RWPE2 (cell line): ENCODE data around the gene PAK1.

Experiments used
- ATAC-seq: fragments of 200-7000 bp; cut with Tn5 transposase; 3 replicates; pipeline ENCODE4 v1.9.1; 2021; ENCODE audit warnings: low read depth
- DNase-seq: peaks from one replicate; pipeline ENCODE4 v3.0.0-alpha.2; 2020; ENCODE audit warnings: low spot score
- H3K27ac ChIP-seq: fragments of 450-650 bp; 2 replicates; pipeline ENCODE4 v1.5.1; 2017; ENCODE audit warnings: mild to moderate bottlenecking; ENCODE audit not compliant: poor library complexity, severe bottlenecking
- H3K27me3 ChIP-seq: fragments of 250-450 bp; sonication (Bioruptor Pico); 2 replicates; pipeline ENCODE4 v1.5.1; 2021; ENCODE audit warnings: mild to moderate bottlenecking, moderate library complexity; ENCODE audit not compliant: insufficient read depth, poor library complexity, severe bottlenecking
- H3K36me3 ChIP-seq: fragments of 250-450 bp; sonication (Bioruptor Pico); 2 replicates; pipeline ENCODE4 v1.5.1; 2020; ENCODE audit warnings: low read depth, mild to moderate bottlenecking, moderate library complexity
- H3K4me1 ChIP-seq: fragments of 250-450 bp; sonication (Bioruptor Pico); 2 replicates; pipeline ENCODE4 v1.5.1; 2021; ENCODE audit warnings: mild to moderate bottlenecking, moderate library complexity; ENCODE audit not compliant: insufficient read depth, poor library complexity, severe bottlenecking
- H3K4me3 ChIP-seq: fragments of 250-450 bp; sonication (Bioruptor Pico); 2 replicates; pipeline ENCODE4 v1.5.1; 2021; ENCODE audit warnings: mild to moderate bottlenecking, moderate library complexity; ENCODE audit not compliant: severe bottlenecking
- H3K9me3 ChIP-seq: fragments of 250-450 bp; sonication (Bioruptor Pico); 2 replicates; pipeline ENCODE4 v1.5.1; 2021; ENCODE audit warnings: mild to moderate bottlenecking, moderate library complexity; ENCODE audit not compliant: severe bottlenecking
- TF ChIP-seq, protein P1 (sequence below): fragments of 450-650 bp; IDR thresholded peaks from one replicate; pipeline ENCODE4 v1.5.1; 2017; ENCODE audit warnings: mild to moderate bottlenecking, moderate library complexity; ENCODE audit not compliant: poor library complexity, severe bottlenecking

The PAK1 gene

DNA sequence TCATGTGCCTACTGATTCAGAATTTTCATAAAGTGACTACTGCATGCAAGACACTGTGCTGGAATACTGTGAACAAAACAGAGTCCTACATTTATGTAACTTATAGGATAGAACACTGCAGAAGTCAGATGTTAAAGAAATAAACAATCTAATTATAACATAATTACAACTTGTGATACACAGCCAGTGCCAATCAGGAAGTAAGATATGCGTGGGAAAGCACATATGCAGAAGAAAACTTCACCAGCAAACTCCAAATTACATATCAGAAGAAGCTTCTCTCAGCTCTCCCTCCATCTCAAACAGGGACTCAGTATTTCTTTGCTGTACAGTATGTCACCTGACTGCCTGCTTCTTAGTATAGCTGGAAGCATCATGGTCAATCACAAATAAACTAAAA, 37.4 kb downstream of the PAK1 start:
- Histone ChIP-seq H3K27me3 (no peaks in the 10 kb centered on the region), H3K36me3 (no peaks in the 10 kb centered on the region), H3K4me1 (no peaks in the 10 kb centered on the region), H3K9me3 (no peaks in the 10 kb centered on the region), H3K4me3 (no peak overlapping the region), H3K27ac (no peak overlapping the region)
- TF ChIP-seq, protein P1, sequence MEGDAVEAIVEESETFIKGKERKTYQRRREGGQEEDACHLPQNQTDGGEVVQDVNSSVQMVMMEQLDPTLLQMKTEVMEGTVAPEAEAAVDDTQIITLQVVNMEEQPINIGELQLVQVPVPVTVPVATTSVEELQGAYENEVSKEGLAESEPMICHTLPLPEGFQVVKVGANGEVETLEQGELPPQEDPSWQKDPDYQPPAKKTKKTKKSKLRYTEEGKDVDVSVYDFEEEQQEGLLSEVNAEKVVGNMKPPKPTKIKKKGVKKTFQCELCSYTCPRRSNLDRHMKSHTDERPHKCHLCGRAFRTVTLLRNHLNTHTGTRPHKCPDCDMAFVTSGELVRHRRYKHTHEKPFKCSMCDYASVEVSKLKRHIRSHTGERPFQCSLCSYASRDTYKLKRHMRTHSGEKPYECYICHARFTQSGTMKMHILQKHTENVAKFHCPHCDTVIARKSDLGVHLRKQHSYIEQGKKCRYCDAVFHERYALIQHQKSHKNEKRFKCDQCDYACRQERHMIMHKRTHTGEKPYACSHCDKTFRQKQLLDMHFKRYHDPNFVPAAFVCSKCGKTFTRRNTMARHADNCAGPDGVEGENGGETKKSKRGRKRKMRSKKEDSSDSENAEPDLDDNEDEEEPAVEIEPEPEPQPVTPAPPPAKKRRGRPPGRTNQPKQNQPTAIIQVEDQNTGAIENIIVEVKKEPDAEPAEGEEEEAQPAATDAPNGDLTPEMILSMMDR, result no peak
- ATAC-seq (no peak), DNase-seq (no peak)

DNA sequence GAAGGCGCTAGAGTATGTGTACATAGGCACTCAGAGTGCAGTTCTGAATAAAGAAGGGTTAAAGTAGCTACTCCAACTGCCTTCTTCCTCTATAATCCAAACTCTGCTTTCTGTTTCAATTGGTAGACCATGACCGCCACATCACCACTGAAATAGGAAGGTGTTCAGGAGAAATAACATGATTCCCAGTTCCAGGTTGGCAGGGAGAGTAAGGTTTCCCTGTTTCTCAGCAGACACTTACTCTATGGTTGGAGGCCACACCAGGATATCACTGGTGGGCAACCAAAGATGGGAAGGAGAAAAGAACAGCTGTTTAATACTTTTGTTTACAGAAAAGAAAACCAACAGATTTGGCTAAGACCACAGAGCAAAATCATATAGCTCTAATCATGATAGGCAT, 37.9 kb downstream of the PAK1 start:
- no peaks in the 10 kb centered on the region for H3K27me3 ChIP-seq
- H3K4me1 ChIP-seq, result no peaks in the 10 kb centered on the region
- H3K27ac ChIP-seq, result no peak overlapping the region
- DNase-seq (no peak), ATAC-seq (no peak)
- H3K36me3 ChIP-seq, result no peaks in the 10 kb centered on the region
- H3K9me3 ChIP-seq, result no peaks in the 10 kb centered on the region
- TF ChIP-seq, protein P1, result no peak
- no peak overlapping the region for H3K4me3 ChIP-seq

DNA sequence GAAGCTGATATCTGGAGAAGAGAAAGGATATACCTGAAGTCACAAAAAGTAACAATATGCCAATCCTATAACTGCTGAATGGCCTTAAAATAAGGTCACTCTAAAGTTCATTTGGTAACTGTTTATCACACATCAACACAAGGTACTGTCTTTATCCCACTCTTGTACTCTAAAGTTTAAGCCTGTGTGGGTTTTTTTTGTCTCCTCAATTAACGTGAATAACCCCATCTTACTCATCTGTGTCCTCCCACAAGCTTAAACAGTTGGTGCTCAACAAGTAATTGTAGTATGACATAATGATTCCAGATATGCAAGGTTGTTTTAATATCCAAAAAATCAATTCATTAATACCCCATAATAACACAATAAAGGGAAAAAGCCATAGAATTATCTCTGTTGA, 42.1 kb downstream of the PAK1 start:
- no peaks in the 10 kb centered on the region for H3K4me1 ChIP-seq
- H3K4me3 ChIP-seq, result no peak overlapping the region
- no peak overlapping the region for H3K27ac ChIP-seq
- H3K27me3 ChIP-seq, result no peaks in the 10 kb centered on the region
- no peak for ATAC-seq
- TF ChIP-seq, protein P1, result no peak
- DNase-seq, result no peak
- no peaks in the 10 kb centered on the region for H3K9me3 ChIP-seq
- no peaks in the 10 kb centered on the region for H3K36me3 ChIP-seq

DNA sequence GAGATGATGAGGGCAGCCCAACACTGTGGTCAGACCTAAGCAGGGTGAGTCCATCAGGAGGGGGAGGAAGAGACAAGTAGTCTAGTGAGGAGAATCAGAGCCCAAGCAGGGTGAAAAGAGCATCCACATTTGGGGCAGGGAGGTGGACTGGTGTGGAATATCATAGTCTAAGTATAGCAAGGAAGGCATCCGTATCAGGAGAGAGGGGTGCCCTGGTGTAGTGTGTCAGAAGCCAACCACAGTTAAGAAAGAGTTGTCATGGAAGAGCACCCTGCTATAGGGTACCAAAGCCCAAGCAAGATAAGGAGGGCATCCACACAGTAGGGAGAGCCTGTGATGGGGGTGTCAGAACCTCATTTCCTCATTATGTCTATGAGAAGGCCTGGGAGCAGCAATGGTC, 45.3 kb downstream of the PAK1 start:
- Histone ChIP-seq H3K4me1 (no peaks in the 10 kb centered on the region), H3K27me3 (no peaks in the 10 kb centered on the region), H3K9me3 (no peaks in the 10 kb centered on the region), H3K36me3 (no peaks in the 10 kb centered on the region), H3K4me3 (no peak overlapping the region), H3K27ac (no peak overlapping the region)
- DNase-seq (no peak), ATAC-seq (no peak)
- TF ChIP-seq, protein P1, result no peak

DNA sequence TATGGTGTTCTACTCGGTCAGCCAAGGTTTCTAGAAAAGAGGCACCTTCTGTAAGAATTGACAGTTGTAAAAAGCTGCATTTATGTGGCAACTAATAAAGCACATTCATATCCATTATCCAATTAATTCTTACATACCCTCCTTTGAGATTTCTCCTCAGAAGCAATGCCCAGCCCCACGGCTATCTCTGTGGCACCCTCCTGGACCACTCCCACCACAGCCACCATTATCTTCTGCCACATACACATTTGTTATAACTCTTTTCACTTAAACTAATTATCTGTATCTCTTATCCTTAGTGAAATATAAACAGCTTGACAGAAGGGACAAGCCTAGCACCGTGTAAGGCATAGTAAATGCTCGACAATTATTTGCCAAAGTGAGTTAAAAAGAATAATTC, 48.5 kb downstream of the PAK1 start:
- no peaks in the 10 kb centered on the region for H3K4me1 ChIP-seq

More for the DNA sequence above, 48.5 kb downstream of the PAK1 start:
- ATAC-seq (no peak), DNase-seq (no peak)
- Histone ChIP-seq H3K36me3 (no peaks in the 10 kb centered on the region), H3K27me3 (no peaks in the 10 kb centered on the region), H3K27ac (no peak overlapping the region), H3K4me3 (no peak overlapping the region), H3K9me3 (no peaks in the 10 kb centered on the region)
- TF ChIP-seq, protein P1, result no peak
